ENCODE data around the gene B3GNT3.
A peak's percentile ranks its signal among the peaks of the same experiment; 100 is the strongest.
"Not testable (repeated sequence)": the region's sequence is repeated elsewhere in the genome, so short reads cannot be mapped to it uniquely, and the experiment has no call there.

The B3GNT3 gene

GRCh38 chr19:17796013-17796837 is 1.3 kb downstream of the B3GNT3 start:
- no peak for DNase-seq (ENCODE audit: low read depth in 3 of 3, low spot score in 1 of 3)

DNA sequence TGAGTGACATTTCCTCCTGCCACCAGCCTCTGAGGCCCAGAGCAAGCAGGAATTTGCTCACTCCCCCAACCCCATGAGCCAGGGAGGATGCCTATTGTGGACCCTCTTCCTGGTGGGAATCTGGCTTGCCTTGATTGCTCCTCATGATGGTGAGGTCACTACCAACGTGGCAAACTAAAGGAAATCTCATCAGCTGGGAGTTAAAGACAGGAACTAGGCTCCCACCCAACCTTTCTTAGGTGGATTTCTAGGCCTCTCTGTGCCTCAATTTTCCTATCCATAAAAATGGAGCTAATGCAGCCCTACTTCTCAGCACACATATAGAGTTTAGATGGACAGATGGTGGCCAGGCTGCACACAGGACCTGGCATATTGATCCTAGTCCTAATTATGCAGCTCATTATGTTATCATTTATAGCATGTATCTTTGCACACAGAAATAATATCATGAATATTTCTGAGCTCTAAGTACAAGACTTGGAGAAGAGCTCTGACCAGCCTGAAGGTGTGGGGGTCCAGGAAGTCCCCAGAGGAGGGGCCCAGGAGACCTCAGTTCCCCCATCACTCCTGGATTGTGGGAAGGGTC is 2.0 kb downstream of the B3GNT3 start:
- DNase-seq (ENCODE audit: low read depth in 3 of 3, low spot score in 1 of 3) = no peak

- DNase-seq (ENCODE audit: low read depth in 3 of 3, low spot score in 1 of 3) = no peak
These were observed 2.7 kb downstream of the B3GNT3 start for GRCh38 chr19:17797424-17798201.

DNA sequence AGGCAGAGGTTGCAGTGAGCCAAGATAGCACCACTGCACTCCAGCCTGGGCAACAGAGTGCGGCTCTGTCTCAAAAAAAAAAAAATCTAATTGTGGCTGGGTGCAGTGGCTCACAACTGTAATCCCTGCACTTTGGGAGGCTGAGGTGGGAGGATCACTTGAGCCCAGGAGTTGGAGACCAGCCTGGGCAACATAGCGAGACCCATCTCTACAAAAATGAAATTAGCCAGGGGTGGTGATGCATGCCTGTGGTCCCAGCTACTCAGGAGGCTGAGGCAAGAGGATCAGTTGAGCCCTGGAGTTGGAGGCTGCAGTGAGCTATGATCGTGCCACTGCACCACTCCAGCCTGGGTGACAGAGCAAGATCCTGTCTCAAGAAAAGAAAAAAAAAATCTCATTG is 3.7 kb downstream of the B3GNT3 start:
- DNase-seq (ENCODE audit: low read depth in 3 of 3, low spot score in 1 of 3) = not testable (repeated sequence)

- no peak for DNase-seq (ENCODE audit: low read depth in 3 of 3, low spot score in 1 of 3)
These were observed 7.4 kb downstream of the B3GNT3 start for GRCh38 chr19:17802137-17802858.

DNA sequence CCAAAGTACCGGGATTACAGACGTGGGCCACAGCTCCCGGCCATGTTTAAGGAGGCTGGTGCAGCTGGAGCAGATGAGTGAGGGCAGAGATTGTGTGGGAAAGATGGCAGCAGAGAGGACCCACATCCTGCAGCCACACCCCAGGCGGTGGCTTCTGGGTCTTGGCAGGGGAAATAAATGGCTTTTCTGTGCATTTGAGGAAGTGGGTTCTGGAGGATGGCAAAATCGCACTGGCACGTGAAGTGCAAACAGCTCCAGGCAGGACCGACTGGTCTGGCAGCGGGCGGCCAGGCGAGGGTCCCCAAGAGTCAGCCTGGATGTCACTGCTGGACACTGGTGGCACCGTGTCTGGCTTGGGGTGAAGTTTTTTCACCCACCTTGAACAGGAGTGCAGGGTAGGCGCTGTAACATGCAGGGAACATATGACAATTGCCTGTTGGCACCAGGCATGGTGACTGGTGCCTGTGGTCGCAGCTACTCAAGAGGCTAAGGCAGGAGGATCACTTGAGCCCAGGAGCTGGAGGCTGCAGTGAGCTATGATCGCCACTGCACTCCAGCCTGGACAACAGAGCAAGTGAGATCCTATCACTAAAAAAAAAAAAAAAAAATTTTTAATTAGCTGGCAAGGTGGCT is 8.4 kb downstream of the B3GNT3 start:
- DNase-seq (ENCODE audit: low read depth in 3 of 3, low spot score in 1 of 3) = no peak

DNA sequence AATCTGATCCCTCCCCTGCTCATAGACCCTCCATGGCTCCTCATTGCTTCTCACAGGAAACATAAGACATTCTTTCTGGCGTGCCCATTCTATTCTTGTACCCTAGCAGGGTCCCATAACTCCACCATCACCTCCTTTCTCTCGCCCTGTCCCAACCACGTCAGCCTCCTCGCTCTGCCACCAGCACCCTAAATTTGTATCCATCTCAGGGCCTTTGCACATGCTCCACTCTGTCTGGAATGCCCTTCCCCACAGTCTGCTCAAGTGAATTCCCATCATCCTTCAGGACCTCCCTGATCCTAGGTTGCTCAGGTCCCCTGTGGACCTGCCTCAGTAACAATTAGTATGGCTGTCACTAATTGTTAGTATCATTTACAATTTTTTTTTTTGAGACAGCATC is 10.5 kb downstream of the B3GNT3 start:
- no peak for DNase-seq (ENCODE audit: low read depth in 3 of 3, low spot score in 1 of 3)

DNA sequence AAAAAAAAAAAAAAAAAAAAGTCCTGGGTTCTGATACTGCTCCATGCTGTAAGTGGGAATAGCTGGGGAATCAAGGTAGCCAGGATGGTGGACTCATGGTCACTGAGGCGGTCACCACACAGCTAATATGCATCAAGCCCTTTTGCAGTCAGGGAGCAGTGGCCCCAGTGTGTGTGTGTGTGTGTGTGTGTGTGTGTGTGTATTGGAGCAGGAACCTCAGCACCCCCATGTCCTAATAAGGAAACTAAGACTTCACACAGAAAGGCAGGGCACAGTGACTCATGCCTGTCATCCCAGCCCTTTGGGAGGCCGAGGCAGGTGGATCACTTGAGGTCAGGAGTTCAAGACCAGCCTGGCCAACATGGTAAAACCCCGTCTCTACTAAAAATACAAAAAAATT is 12.0 kb downstream of the B3GNT3 start:
- DNase-seq (ENCODE audit: low read depth in 3 of 3, low spot score in 1 of 3) = no peak

DNA sequence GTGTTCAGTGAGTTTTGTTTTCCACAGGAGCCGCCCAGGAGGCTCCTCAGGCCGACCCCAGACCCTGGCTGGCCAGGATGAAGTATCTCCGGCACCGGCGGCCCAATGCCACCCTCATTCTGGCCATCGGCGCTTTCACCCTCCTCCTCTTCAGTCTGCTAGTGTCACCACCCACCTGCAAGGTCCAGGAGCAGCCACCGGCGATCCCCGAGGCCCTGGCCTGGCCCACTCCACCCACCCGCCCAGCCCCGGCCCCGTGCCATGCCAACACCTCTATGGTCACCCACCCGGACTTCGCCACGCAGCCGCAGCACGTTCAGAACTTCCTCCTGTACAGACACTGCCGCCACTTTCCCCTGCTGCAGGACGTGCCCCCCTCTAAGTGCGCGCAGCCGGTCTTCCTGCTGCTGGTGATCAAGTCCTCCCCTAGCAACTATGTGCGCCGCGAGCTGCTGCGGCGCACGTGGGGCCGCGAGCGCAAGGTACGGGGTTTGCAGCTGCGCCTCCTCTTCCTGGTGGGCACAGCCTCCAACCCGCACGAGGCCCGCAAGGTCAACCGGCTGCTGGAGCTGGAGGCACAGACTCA is 12.9 kb downstream of the B3GNT3 start:
- DNase-seq (ENCODE audit: low read depth in 3 of 3, low spot score in 1 of 3) = no peak

DNA sequence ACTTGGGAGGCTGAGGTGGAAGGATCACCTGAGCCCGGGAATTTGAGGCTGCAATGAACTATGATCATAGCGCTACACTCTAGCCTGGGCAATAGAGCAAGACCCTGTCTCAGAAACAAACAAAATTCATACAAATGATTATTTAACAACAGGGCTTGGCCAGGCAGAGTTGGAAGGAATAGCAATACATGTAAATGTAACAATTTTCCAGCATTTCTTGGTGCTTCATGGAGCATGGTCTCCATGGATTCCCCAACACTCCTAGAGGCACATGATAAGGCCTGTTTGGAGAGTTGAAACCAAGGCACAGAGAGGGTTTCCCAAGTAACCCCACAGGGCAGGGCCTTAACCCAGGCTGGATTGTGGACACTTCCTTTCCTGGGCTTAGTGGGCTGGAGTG is 16.2 kb downstream of the B3GNT3 start:
- DNase-seq (ENCODE audit: low read depth in 3 of 3, low spot score in 1 of 3) = no peak

DNA sequence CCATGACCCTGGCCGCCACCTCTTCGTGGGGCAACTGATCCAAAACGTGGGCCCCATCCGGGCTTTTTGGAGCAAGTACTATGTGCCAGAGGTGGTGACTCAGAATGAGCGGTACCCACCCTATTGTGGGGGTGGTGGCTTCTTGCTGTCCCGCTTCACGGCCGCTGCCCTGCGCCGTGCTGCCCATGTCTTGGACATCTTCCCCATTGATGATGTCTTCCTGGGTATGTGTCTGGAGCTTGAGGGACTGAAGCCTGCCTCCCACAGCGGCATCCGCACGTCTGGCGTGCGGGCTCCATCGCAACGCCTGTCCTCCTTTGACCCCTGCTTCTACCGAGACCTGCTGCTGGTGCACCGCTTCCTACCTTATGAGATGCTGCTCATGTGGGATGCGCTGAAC is 16.7 kb downstream of the B3GNT3 start:
- DNase-seq (ENCODE audit: low read depth in 3 of 3, low spot score in 1 of 3) = no peak

GRCh38 chr19:17812099-17812498 is 17.2 kb downstream of the B3GNT3 start:
- DNase-seq (ENCODE audit: low read depth in 3 of 3, low spot score in 1 of 3) = no peak

- no peak for DNase-seq (ENCODE audit: low read depth in 3 of 3, low spot score in 1 of 3)
These were observed 22.9 kb downstream of the B3GNT3 start for GRCh38 chr19:17817668-17818363.

DNA sequence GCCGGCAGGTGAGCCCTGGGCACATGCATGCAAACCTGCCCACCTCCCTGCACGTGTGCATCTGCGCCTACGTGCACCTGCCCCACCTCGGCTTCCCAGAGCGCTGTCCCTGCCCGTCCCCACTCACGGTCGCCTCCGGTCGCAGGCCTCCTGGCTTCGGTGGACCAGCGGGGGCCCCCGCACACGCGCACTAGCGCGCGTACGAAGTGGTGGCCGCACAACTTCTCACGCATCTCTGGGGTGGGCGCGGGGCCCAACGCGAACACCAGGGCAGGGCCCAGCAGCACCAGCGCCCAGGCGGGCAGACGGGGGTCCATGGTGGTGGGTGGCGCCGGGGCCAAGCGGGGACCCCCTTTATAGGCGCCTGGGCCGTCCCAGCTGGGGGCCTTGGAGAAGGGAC is 26.3 kb downstream of the B3GNT3 start, which contains the start of gene INSL3:
Gene INSL3 (minus strand): TSS at position 330 of the 400 bp plus-strand sequence. CDS start 13 bp downstream, at position 317.
- no peak for DNase-seq (ENCODE audit: low read depth in 3 of 3, low spot score in 1 of 3)

DNA sequence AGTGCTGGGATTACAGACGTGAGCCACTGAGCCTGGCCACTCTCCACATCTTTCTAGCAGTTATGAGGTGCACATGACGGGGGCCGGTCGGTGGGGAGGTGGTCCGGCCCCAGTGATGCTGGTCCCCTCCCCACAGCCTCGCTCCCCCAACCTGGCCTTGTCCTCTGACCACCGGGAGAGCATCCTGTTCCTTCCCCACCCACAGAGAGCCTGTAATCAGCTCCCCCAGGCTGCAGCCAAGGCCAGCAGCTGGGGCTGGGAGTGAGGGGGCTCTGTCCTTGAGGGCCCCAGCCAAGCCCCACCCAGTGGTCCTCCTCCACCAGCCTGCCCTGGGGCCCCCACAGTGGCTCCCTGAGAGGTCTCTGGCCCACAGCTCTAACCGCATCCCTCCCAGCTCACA is 29.4 kb downstream of the B3GNT3 start:
- DNase-seq (ENCODE audit: low read depth in 3 of 3, low spot score in 1 of 3) = no peak

- no peak for DNase-seq (ENCODE audit: low read depth in 3 of 3, low spot score in 1 of 3)
These were observed 31.6 kb downstream of the B3GNT3 start for GRCh38 chr19:17826508-17827056.

DNA sequence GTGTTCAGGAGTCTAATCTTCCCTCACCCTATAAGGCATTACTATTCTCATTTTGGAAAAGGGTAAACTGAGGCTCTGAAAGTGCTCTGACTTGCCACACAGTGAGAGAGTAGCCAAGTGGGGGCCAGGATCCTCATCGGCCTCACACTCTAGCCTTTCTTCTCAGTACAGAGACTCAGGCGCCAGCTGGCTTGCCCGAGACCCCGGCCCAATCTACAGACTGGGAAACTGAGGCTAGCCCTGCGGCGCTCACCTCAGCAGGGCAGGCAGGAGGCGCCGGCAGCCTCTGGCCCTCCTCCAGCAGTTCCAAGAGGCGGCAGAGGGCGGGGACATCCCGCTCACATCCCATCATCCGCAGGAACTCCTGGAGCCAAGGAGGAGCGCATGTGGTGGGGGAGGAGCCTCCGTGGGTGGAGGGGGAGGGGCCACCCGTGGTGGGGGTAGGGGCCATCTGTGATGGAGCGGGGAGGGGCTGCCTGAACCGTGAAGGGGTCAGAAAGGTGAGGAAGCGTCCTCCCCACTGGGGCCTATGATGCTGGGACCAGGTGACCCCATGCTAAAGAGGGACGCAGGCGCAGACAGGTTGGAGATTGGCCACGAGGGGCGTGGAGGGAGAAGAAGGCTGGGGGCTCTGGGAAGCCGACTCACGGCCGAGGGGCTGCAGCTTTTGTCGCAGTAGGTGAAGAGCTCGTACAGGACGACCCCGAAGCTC is 35.1 kb downstream of the B3GNT3 start:
- DNase-seq (ENCODE audit: low read depth in 3 of 3, low spot score in 1 of 3) = no peak

GRCh38 chr19:17830567-17831418 is 35.9 kb downstream of the B3GNT3 start:
- DNase-seq (ENCODE audit: low read depth in 3 of 3, low spot score in 1 of 3) = peak in 1 of 3 donors; percentile 36

Data from stimulated activated CD4-positive, alpha-beta T cell treated with anti-CD3 and anti-CD28 coated beads, TNF-alpha, amount 100 ng/mL, for 1 hour (primary cell).